SU-DHL-6 (cell line): ENCODE data around the gene OAT.

Source experiments
- H2AFZ ChIP-seq: fragments of 200-600 bp; sonication (generic); 2 replicates; pipeline ENCODE4 v1.6.1; 2014; ENCODE audit warnings: low read depth, mild to moderate bottlenecking, moderate library complexity, mixed read lengths, antibody characterized with exemption, low read length; ENCODE audit not compliant: severe bottlenecking
- H3F3A ChIP-seq: fragments of 200-600 bp; shearing (Covaris generic); 2 replicates; pipeline ENCODE4 v1.6.0; 2016; ENCODE audit warnings: antibody characterized with exemption, mild to moderate bottlenecking; ENCODE audit not compliant: insufficient read depth
- H3K27ac ChIP-seq: fragments of 200-600 bp; sonication (generic); 2 replicates; pipeline ENCODE4 v1.5.1; 2016; ENCODE audit warnings: low read depth, mild to moderate bottlenecking, low read length, moderate library complexity, mixed read lengths
- H3K27me3 ChIP-seq: fragments of 200-600 bp; sonication (generic), shearing (Covaris generic); 2 replicates; pipeline ENCODE4 v1.6.0; 2014; ENCODE audit warnings: mild to moderate bottlenecking, low read length
- H3K36me3 ChIP-seq: fragments of 200-600 bp; sonication (generic); 2 replicates; pipeline ENCODE4 v1.6.1; 2014; ENCODE audit warnings: mild to moderate bottlenecking, low read length, mixed read lengths
- H3K4me2 ChIP-seq: fragments of 300-600, 200-600 bp; shearing (Covaris generic), sonication (generic); 2 replicates; pipeline ENCODE4 v1.6.0; 2014; ENCODE audit warnings: low read length, low read depth, mild to moderate bottlenecking; ENCODE audit not compliant: poor library complexity, severe bottlenecking
- H3K4me3 ChIP-seq: fragments of 200-600 bp; sonication (generic); 2 replicates; pipeline ENCODE4 v1.5.1; 2014; ENCODE audit warnings: antibody characterized with exemption, low read length, mild to moderate bottlenecking, mixed read lengths; ENCODE audit not compliant: insufficient read depth, poor library complexity, severe bottlenecking
- H3K79me2 ChIP-seq: fragments of 200-600 bp; sonication (generic); 2 replicates; pipeline ENCODE4 v1.6.1; 2014; ENCODE audit warnings: mild to moderate bottlenecking, low read length, moderate library complexity; ENCODE audit not compliant: insufficient read depth
- H3K9ac ChIP-seq: fragments of 200-600 bp; sonication (generic); 2 replicates; pipeline ENCODE4 v1.7.0; 2014; ENCODE audit warnings: mild to moderate bottlenecking, low read length
- H3K9me2 ChIP-seq: fragments of 200-600 bp; sonication (generic); replicated peaks from 2 replicates; pipeline ENCODE4 v1.6.1; 2014; ENCODE audit warnings: low read length; ENCODE audit not compliant: insufficient read depth
- H3K9me3 ChIP-seq: fragments of 200-600 bp; sonication (generic); 2 replicates; pipeline ENCODE4 v1.6.1; 2014; ENCODE audit warnings: low read length, mixed read lengths; ENCODE audit not compliant: insufficient read depth
- H4K20me1 ChIP-seq: fragments of 200-600 bp; sonication (generic); 2 replicates; pipeline ENCODE4 v1.6.1; 2014; ENCODE audit warnings: low read depth, mild to moderate bottlenecking, antibody characterized with exemption, low read length, moderate library complexity, mixed read lengths
- EZH2phosphoT487 ChIP-seq: fragments of 200-600 bp; sonication (generic), shearing (Covaris generic); conservative IDR thresholded peaks from 2 replicates; pipeline ENCODE4 v1.6.1; 2018; ENCODE audit warnings: mild to moderate bottlenecking, antibody characterized with exemption, low read length, moderate library complexity, mixed read lengths
- TF ChIP-seq, protein P1 (sequence below): fragments of 200-600 bp; sonication (generic); IDR thresholded peaks from one replicate; pipeline ENCODE4 v1.5.1; 2017; ENCODE audit warnings: antibody characterized with exemption, mild to moderate bottlenecking, low read length, moderate library complexity; ENCODE audit not compliant: insufficient read depth, poor library complexity, severe bottlenecking

The OAT gene

DNA sequence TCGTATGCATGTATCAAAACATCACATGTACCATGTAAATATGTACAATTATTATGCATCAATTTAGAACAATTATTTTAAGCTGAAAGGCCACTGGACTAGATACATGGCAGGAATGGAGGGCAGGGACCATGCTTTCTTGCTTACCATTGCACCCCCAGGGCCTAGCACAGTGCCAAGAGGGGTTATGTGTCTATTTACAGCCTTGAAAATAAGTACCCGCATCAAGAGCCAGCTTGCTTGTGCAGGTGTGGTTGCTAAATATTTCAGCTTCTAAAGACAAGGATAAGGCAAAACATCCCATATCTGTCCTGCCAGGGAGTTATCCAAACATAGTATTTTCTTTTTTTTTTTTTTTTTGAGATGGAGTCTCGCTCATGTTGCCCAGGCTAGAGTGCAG is 14.7 kb upstream of the OAT start:
- H3F3A ChIP-seq: no peaks in the 10 kb centered on the region
- H3K4me2 ChIP-seq: no peak overlapping the region
- no peaks in the 10 kb centered on the region for H3K79me2 ChIP-seq
- no peaks in the 10 kb centered on the region for H3K9me2 ChIP-seq
- no peak for TF ChIP-seq EZH2phosphoT487
- TF ChIP-seq, protein P1, sequence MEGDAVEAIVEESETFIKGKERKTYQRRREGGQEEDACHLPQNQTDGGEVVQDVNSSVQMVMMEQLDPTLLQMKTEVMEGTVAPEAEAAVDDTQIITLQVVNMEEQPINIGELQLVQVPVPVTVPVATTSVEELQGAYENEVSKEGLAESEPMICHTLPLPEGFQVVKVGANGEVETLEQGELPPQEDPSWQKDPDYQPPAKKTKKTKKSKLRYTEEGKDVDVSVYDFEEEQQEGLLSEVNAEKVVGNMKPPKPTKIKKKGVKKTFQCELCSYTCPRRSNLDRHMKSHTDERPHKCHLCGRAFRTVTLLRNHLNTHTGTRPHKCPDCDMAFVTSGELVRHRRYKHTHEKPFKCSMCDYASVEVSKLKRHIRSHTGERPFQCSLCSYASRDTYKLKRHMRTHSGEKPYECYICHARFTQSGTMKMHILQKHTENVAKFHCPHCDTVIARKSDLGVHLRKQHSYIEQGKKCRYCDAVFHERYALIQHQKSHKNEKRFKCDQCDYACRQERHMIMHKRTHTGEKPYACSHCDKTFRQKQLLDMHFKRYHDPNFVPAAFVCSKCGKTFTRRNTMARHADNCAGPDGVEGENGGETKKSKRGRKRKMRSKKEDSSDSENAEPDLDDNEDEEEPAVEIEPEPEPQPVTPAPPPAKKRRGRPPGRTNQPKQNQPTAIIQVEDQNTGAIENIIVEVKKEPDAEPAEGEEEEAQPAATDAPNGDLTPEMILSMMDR: no peak
- no peak overlapping the region for H2AFZ ChIP-seq
- no peak overlapping the region for H3K9ac ChIP-seq
- H3K36me3 ChIP-seq: no peaks in the 10 kb centered on the region
- H3K27ac ChIP-seq: no peak overlapping the region
- no peaks in the 10 kb centered on the region for H4K20me1 ChIP-seq
- no peaks in the 10 kb centered on the region for H3K9me3 ChIP-seq
- H3K4me3 ChIP-seq: no peak overlapping the region
- H3K27me3 ChIP-seq: no peaks in the 10 kb centered on the region

DNA sequence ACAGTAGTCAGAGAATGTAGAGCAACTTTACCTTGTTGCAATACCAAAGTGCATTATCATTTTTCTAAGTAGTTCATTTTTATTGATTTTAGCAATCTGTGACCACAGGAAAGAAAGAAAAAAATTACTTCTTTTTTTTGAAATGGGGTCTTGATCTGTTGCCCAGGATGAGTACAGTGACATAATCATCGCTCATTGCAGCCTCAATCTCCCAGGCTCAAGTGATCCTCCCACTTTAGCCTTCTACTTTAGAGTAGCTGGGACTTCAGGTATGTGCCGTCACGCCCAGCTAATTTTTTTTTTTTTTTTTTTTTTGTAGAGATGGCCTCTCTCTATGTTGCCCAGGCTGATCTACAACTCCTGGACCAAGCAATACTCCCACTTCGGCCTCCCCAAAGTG is 11.4 kb upstream of the OAT start:
- Histone ChIP-seq H4K20me1 (no peaks in the 10 kb centered on the region), H2AFZ (no peak overlapping the region), H3K9me2 (no peaks in the 10 kb centered on the region), H3K4me2 (no peak overlapping the region), H3K36me3 (no peaks in the 10 kb centered on the region), H3K27ac (no peak overlapping the region), H3K4me3 (no peak overlapping the region), H3K9me3 (no peaks in the 10 kb centered on the region), H3K79me2 (no peaks in the 10 kb centered on the region), H3K27me3 (no peaks in the 10 kb centered on the region), H3F3A (no peaks in the 10 kb centered on the region), H3K9ac (no peak overlapping the region)
- TF ChIP-seq EZH2phosphoT487: no peak
- TF ChIP-seq, protein P1: no peak

DNA sequence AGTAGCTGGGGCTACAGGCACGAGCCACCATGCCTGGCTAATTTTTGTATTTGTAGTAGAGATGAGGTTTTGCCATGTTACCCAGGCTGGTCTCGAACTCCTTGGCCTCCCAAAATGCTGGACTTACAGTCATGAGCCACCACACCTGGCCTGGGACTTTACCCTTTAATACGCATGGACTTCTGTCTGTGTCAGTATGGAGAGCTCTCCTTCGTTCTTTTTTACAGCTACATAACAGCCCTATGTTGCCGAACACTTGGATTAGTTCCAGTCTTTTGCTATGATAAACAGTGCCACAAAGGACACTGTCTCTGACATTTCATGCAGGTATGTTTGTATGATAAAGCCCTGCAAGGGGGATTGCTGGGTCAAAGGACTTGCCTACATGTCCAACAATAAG is 10.9 kb upstream of the OAT start:
- H3K9ac ChIP-seq: no peak overlapping the region
- no peaks in the 10 kb centered on the region for H3K79me2 ChIP-seq
- no peaks in the 10 kb centered on the region for H3K36me3 ChIP-seq
- H3K4me2 ChIP-seq: no peak overlapping the region
- H3F3A ChIP-seq: no peaks in the 10 kb centered on the region
- H2AFZ ChIP-seq: no peak overlapping the region
- H3K9me2 ChIP-seq: no peaks in the 10 kb centered on the region
- no peak overlapping the region for H3K4me3 ChIP-seq
- TF ChIP-seq, protein P1: no peak
- TF ChIP-seq EZH2phosphoT487: no peak
- H3K27ac ChIP-seq: no peak overlapping the region
- no peaks in the 10 kb centered on the region for H4K20me1 ChIP-seq
- no peaks in the 10 kb centered on the region for H3K27me3 ChIP-seq
- no peaks in the 10 kb centered on the region for H3K9me3 ChIP-seq
